ENCODE measurements around the gene ACTN4. TPM values are rescaled to one million over a fixed set of nuclear protein-coding genes. Genes with fewer than 3 reads are reported as not detected.
A peak's percentile ranks its signal among the peaks of the same experiment; 100 is the strongest.

The ACTN4 gene
- total RNA-seq, 1 donor from 2014 or later, result 744 TPM

DNA sequence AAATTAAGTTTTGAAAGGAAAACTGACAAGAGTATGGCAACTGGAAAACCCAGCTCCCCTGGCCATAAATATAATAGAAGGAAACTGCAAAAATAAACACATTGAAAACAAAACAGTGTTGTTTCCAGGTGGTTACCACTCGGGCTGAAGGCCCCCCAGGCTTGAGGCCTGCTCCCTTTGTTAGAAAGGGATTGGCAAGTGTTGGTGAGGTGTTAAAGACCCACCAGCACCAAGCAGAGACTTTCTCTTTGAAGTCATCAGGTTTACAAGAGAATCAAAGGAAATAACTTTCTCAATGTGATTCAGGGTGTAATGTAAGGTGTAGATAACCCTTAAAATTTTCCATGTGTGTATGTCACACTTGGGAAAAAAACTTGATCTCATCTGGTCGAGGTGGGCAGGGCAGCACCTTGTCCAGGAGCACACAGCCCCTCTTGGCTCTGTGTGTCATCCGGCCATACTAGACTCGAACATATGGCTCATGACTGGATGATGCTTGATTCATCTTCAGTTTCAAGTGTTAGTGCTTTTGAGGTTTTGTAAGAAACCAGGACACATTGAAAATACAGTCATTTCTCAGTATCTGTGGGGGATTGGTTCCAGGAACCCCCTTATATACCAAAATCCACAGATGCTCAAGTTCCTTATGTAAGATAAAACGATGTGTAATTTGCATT lies 7.8 kb downstream of the ACTN4 start:
- no peaks in the 10 kb centered on the region for H3K9me3 Mint-ChIP-seq (ENCODE audit: unreplicated experiment)
- DNase-seq (ENCODE audit: low spot score), result no peak

DNA sequence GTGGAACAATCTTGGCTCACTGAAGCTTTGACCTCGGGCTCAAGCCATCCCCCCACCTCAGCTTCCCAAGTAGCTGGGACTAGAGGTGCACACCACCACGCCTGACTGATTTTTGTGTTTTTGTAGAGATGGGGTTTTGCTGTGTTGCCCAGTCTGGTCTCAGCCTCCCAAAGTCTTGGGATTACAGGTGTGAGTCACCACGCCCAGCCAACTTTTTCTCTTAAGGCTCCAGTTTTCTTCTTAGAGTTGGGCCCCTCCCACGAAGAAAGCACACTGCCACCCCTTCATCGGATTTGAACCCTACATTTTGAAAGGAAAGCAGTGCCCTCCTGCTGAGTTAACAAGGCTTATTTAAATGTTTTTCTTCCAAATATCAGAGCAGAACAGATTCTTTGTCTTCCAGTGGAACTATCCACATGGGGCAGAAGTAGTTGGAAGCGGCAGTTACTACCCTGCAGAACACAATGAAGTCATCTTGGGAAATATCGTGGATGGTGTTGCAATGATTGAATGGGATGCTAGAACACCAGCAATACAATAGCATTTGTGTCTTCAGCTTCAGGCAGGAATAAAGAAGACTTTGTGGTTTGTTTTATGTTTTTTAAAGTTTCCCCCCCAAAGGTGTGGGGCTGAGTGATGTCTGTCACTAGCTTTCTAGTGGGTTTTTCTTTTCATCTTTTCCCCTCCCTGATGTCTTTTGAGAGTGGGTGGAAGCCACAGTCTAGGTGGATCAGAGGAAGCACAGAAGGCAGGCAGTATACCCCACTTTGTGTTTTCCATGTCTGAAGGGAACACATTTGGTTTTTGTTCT lies 8.9 kb downstream of the ACTN4 start:
- peaks cover 85% of the 10 kb centered on the region for H3K4me1 Mint-ChIP-seq (ENCODE audit: unreplicated experiment)
- TF ChIP-seq, protein P1, sequence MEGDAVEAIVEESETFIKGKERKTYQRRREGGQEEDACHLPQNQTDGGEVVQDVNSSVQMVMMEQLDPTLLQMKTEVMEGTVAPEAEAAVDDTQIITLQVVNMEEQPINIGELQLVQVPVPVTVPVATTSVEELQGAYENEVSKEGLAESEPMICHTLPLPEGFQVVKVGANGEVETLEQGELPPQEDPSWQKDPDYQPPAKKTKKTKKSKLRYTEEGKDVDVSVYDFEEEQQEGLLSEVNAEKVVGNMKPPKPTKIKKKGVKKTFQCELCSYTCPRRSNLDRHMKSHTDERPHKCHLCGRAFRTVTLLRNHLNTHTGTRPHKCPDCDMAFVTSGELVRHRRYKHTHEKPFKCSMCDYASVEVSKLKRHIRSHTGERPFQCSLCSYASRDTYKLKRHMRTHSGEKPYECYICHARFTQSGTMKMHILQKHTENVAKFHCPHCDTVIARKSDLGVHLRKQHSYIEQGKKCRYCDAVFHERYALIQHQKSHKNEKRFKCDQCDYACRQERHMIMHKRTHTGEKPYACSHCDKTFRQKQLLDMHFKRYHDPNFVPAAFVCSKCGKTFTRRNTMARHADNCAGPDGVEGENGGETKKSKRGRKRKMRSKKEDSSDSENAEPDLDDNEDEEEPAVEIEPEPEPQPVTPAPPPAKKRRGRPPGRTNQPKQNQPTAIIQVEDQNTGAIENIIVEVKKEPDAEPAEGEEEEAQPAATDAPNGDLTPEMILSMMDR (IDR thresholded peaks at IDR 0.05; ENCODE audit: unreplicated experiment), result no peak
- DNase-seq (ENCODE audit: low spot score), result no peak
- H3K27me3 Mint-ChIP-seq (ENCODE audit: unreplicated experiment), result peaks cover 13% of the 10 kb centered on the region
- H3K36me3 Mint-ChIP-seq (ENCODE audit: low read depth, unreplicated experiment), result peaks cover 16% of the 10 kb centered on the region
- no peaks in the 10 kb centered on the region for H3K9me3 Mint-ChIP-seq (ENCODE audit: unreplicated experiment)
- peak overlapping the region; percentile 52 for H3K4me3 Mint-ChIP-seq (ENCODE audit: unreplicated experiment)
- peak overlapping the region; percentile 96 for H3K27ac Mint-ChIP-seq (ENCODE audit: unreplicated experiment)

More for the DNA sequence above, 7.8 kb downstream of the ACTN4 start:
- H3K27me3 Mint-ChIP-seq (ENCODE audit: unreplicated experiment), result peaks cover 11% of the 10 kb centered on the region
- peak overlapping the region; percentile 68 for H3K4me3 Mint-ChIP-seq (ENCODE audit: unreplicated experiment)
- peaks cover 85% of the 10 kb centered on the region for H3K4me1 Mint-ChIP-seq (ENCODE audit: unreplicated experiment)
- peak overlapping the region; percentile 96 for H3K27ac Mint-ChIP-seq (ENCODE audit: unreplicated experiment)
- TF ChIP-seq, protein P1 (IDR thresholded peaks at IDR 0.05; ENCODE audit: unreplicated experiment), result no peak
- H3K36me3 Mint-ChIP-seq (ENCODE audit: low read depth, unreplicated experiment), result peaks cover 16% of the 10 kb centered on the region

DNA sequence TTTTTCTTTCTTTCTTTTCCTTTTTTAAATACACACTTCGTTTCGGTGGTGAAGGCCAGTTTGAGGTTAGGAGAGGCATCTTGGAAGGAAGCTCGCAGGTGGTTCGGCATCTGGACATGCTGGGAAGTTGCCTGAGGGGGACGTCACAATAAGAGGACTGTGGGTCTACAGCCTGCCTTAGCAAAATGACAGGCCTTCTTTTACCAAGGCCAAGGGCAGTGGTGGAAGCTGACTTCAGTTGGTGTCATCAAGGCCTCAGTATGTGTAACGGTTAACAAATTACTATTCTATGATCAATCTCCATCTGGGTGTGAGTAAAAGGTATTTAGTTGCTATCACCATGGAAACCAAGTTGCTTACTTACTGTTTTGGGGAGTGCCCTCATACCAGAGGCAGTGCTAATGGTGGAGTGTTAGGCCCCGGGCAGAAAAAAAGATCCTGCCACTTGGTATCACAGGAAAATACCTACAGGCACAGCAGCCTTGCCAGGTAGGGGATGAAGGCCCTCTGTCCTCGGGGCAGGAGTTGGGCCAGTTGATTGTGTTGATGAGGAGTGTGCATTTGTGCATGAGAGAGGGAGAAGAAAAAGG lies 10.3 kb downstream of the ACTN4 start:
- H3K36me3 Mint-ChIP-seq (ENCODE audit: low read depth, unreplicated experiment), result peaks cover 16% of the 10 kb centered on the region
- H3K27me3 Mint-ChIP-seq (ENCODE audit: unreplicated experiment), result peaks cover 16% of the 10 kb centered on the region
- DNase-seq (ENCODE audit: low spot score), result no peak
- no peaks in the 10 kb centered on the region for H3K9me3 Mint-ChIP-seq (ENCODE audit: unreplicated experiment)
- peak overlapping the region; percentile 67 for H3K4me3 Mint-ChIP-seq (ENCODE audit: unreplicated experiment)
- H3K4me1 Mint-ChIP-seq (ENCODE audit: unreplicated experiment), result peaks cover 79% of the 10 kb centered on the region
- TF ChIP-seq, protein P1 (IDR thresholded peaks at IDR 0.05; ENCODE audit: unreplicated experiment), result no peak
- H3K27ac Mint-ChIP-seq (ENCODE audit: unreplicated experiment), result peak overlapping the region; percentile 94

DNA sequence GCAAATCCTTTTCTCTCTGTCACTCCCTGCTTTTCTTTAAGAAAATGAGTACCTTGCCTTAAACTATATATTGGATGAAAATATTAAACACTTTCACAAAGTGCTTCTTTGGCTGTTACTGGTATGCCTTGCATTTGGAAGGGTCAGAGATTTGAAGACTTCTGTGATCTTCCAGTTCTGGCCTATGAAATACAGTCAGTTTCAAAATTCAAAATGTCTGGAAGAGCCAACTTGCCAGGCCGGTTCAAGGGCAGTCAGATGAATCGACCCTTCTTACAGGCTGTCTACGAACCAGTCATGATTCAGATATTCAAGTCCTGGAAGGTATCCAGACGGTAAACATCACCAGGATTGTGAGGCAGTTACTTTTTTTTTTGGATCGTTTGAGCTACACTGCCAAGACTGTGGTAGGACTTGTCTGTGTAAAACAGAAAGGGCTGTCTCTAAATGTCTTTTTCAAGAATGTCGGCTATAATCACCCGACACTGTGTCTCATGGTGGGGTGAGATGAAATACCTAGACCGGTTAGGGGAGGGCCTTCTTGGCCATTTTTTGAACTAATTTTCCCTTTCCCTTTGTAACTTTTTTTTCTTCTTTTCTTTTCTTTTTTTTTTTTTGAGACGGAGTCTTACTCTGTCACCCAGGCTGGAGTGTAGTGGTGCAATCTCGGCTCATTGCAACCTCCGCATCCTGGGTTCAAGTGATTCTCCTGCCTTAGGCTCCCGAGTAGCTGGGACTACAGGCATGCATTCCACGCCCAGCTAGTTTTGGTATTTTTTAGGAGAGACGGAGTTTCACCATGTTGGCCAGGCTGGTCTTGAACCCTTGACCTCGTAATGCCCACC lies 11.2 kb downstream of the ACTN4 start:
- Mint-ChIP-seq H3K27ac (ENCODE audit: unreplicated experiment) (peak overlapping the region; percentile 94), H3K4me1 (ENCODE audit: unreplicated experiment) (peaks cover 77% of the 10 kb centered on the region), H3K9me3 (ENCODE audit: unreplicated experiment) (no peaks in the 10 kb centered on the region), H3K27me3 (ENCODE audit: unreplicated experiment) (peaks cover 19% of the 10 kb centered on the region), H3K4me3 (ENCODE audit: unreplicated experiment) (peak overlapping the region; percentile 67), H3K36me3 (ENCODE audit: low read depth, unreplicated experiment) (peaks cover 20% of the 10 kb centered on the region)
- no peak for DNase-seq (ENCODE audit: low spot score)
- TF ChIP-seq, protein P1 (IDR thresholded peaks at IDR 0.05; ENCODE audit: unreplicated experiment), result no peak

Data from endothelial cell (in vitro differentiated cells).